ENCODE measurements around the gene MOB1A.
"Not testable (repeated sequence)": the region's sequence is repeated elsewhere in the genome, so short reads cannot be mapped to it uniquely, and the experiment has no call there.

MOB1A gene

GRCh38 chr2:74178211-74179062, at the start of gene MOB1A:
MOB1A (minus strand) TSS chr2:74178879; CDS start chr2:74178674, 205 bp downstream.
- peak; percentile 98 for DNase-seq (ENCODE audit: low spot score)

DNA sequence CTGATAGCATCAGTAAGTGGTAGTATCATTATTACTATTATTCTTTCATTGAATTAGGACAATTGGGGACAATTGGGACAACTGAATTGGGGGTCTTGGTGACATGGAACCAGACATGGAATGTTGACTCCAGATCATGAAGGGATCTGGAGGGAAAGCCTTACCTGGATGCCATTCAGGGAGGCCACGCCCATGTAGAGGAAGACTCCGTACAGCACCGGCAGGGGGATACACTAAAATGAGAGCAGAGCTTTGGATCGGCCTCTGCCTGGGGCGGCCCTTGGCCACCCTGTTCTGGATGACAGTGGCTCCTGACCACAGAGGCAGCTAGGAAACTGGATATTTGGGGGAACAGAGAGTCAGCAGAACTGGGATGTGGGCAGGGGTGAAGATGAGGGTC, 49.0 kb upstream of the MOB1A start:
- no peak for DNase-seq (ENCODE audit: low spot score)

DNA sequence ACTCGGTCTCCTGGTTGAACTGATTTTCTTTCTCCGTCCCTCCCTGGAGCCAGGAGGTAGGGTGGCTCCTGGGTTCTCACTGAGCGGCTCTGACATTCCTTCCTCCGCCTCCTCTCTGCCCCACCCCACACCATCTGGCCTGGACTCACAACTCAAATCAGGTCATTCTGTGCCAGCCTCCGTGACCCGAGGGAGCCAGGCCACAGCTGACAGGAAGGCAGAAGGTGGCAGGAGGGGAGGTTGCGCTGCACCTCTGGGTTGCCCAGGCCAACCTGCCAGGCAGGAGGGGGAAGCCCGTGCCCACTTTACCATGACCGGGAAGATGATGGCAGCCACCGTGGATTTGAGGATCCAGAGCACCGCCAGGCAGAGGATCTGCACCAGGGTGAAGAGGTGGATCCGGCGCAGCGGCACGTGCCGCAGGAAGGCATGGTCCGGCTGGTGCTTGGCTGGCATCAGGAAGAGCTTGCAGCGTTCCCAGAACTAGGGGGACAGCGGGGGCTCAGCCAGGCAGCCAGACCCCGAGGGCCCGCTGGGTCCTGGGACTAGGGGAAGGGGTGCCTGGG, 48.1 kb upstream of the MOB1A start:
- no peak for DNase-seq (ENCODE audit: low spot score)

DNA sequence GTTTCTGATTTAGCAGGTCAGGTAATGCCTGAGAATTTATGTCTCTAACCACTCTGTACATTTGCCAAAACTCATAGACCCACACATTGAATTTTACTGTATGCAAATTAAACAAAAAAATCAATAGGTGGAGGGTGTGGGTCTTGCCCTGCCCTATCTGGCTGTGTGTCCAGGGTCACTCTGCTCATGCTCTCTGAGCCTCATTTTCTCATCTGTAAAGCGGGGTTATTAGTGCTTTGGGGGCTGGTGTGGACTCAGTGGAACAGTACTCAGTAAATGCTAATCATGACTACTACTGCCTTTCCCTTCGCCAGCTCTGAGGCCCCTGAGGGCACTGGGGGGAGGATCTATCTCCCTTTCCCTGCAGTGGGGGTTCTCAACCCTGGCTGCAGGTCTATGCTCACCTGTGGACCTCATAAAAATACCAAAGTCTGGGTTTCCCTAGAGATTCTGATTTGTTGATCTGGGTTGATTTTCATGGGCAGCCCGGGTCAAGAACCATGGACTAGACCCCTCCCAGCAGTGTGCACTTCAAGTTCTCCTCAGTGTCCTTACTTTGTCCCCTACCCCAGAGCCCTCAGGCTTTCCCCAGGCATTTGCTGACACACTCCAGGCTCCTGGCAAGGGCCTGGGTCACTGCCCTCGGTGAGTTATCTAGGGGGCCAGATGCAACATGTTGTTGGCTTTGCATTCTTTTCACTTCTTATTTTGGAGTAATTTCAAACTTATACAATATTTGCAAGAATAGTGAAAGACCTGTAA, 47.2 kb upstream of the MOB1A start:
- DNase-seq (ENCODE audit: low spot score) = no peak

DNA sequence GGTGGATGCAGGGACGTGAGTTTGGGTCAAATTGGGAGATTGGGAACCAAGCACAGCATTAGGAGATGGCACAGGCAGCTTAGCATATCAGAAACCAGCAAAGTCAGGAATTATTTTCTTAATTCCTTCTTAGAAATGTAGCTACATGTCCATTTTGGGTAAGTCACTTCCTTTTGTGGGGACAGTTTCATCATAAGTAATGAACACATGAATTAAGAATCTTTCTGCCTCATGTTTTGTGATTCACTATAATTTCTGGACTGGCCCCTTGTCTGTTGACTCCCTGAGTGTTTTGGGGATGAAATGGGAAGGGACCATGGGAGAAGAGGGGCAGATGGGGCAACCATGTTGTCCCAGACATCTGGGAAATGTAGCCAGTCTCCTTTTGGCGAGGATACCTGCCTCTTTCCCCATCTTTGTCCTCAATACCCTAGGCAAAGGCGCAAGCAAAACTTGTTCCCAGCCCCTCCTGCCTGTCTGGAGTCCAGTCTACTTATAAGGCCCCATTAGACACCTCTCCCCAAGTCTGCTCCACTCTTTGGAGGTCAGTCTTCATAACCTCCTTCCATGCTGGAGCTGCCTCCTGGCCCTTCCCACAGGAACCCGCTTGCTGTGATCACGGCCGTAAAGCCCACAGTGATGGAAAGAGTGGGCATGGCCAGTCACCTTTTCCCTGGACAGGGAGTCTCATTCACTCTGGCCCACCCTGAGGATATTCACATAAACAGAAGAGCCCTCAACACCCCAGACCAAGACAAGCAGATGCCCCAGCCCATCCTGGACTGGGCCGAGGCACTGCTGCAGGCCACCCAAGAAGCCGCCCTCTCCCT, 45.5 kb upstream of the MOB1A start:
- DNase-seq (ENCODE audit: low spot score) = no peak

GRCh38 chr2:74222300-74222650, 43.6 kb upstream of the MOB1A start:
- no peak for DNase-seq (ENCODE audit: low spot score)

DNA sequence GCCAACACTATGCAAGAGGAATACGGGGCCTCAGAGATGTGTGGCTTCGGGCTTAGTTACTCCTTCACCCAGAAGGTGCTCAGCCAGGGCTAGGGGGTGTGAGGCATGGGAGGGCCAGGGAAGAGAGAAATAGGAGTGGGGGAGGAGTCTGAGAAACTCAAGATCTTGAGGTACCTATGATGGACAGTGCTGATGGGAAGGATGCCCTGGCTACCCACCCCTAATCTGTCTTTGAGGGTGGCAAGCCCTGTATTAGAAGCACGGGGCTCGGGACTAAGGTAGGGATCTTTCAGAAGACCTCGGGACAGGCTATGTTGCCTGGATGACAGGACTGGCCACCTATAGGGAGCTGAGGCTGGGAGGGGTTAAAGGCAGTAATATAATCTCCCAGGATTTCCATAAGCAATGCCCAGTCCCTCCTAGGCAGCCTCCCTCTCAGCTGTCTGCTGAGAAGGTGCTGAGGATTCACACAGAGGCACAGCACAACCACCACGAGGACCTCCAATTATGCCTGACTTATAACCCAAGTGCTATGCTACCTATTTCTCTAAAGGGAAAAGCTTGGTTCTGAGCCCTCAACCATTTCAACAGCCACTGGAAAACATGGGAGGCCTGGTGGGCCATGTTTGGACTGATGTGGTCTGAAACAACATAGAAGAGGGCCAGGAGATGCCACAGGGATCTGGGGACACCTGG, 43.1 kb upstream of the MOB1A start:
- DNase-seq (ENCODE audit: low spot score) = no peak

DNA sequence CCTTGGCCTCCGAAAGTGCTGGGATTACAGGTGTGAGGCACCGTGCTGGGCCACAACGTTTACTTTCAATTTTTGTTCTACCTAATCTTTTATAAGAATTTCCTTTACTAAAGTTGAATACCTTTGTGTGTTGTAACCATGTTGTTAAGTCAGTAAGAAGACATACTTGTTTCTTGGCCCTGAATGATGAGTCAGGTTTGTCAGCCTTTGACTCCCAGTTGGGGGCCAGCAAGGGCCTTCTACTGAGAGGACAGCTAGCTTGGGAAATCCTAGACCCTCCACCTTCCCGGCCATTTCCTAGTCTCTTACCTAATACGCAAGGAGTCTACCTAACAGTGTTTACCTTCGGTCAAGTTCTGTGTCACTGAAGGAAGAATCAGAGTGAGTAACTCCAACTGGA, 42.4 kb upstream of the MOB1A start:
- DNase-seq (ENCODE audit: low spot score) = no peak

- DNase-seq (ENCODE audit: low spot score) = no peak
Observed at GRCh38 chr2:74219846-74220486, 41.3 kb upstream of the MOB1A start.

DNA sequence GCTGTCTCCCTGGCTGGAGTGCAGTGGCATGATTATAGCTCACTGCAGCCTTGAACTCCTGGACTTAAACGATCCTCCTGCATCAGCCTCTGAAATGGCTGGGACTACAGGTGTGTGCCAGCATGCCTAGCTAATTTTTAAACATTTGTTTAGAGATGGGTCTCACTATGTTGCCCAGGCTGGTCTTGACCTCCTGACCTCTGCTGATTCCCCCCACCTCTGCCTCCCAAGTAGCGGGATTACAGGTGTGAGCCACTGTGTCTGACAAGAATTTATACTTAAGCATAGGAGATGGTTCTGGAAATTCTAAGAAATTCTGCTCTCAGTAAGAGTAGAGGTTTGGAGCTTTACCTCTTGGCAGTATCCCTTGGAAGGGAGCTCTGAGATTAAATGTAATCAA, 38.0 kb upstream of the MOB1A start:
- DNase-seq (ENCODE audit: low spot score) = no peak

DNA sequence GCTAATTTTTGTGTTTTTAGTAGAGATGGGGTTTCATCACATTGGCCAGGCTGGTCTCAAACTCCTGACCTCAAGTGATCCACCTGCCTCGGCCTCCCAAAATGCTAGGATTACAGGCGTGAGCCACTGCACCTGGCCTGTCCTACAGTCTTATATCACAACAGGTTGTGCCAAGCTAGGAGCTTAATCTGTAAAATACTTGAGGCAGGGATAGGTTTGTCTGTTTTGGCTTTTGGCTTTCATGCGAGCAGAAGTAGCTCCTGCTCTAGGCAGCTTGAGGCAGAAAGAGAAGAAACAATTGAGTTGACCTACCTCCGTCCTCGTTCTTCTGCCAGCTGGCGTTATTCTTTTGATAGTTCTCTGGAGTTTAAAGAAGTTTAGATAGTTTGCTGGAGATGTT, 37.1 kb upstream of the MOB1A start:
- DNase-seq (ENCODE audit: low spot score) = not testable (repeated sequence)

DNA sequence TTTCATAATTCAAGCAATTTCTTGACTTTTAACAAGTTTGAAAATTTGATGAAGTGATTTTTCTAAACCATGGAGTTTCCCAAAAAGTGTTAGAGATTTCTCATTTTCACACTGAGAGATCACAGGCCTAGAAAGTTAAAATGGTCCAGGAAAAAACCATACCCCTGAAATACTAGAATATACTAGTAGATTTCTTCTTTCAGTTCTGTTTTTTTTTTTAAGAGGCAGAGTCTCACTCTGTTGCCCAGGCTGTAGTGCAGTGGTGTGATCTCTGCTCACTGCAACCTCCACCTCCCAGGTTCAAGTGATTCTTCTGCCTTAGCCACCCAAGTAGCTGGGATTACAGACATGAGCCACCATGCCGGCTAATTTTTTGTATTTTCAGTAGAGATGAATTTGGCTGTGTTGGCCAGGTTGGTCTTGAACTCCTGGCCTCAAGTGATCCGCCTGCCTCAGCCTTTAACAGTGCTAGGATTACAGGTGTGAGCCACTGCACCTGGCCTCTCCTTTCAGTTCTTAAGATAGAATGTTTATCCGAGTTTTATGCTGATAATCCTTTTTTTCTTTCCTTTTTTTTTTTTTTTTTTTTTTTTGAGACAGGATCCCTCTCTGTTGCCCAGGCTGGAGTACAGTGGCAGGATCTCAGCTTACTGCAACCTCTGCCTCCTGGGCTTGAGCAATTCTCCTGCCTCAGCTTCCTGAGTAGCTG, 34.2 kb upstream of the MOB1A start:
- DNase-seq (ENCODE audit: low spot score) = no peak

GRCh38 chr2:74206180-74206688, 27.6 kb upstream of the MOB1A start:
- no peak for DNase-seq (ENCODE audit: low spot score)

GRCh38 chr2:74205596-74205995, 26.9 kb upstream of the MOB1A start:
- no peak for DNase-seq (ENCODE audit: low spot score)

GRCh38 chr2:74205113-74205512, 26.4 kb upstream of the MOB1A start:
- DNase-seq (ENCODE audit: low spot score) = no peak

GRCh38 chr2:74204436-74204835, 25.8 kb upstream of the MOB1A start:
- no peak for DNase-seq (ENCODE audit: low spot score)

- DNase-seq (ENCODE audit: low spot score) = no peak
Observed at GRCh38 chr2:74201596-74201995, 22.9 kb upstream of the MOB1A start.

- DNase-seq (ENCODE audit: low spot score) = no peak
Observed at GRCh38 chr2:74201196-74201595, 22.5 kb upstream of the MOB1A start.

DNA sequence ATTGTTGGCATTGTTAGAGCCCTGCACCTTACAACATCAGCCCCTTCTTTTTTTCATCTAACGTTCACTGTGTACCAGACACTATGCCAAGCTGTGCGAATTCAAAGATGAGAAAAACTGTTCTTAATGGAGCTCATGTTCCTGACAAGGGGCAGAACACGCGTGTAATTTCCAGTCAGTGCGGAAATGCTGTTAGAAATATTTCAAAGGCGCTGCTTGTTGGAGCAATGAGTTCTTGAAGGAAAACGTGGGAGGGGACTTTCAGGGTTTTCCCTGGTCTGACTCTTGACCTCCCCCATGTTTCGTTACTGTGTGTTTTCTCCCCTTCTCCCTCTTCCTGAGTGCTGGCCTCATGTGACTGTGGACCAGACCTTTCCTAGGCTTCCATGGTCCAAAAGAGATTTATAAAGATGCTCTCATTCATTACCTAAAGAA, 21.2 kb upstream of the MOB1A start:
- no peak for DNase-seq (ENCODE audit: low spot score)

- no peak for DNase-seq (ENCODE audit: low spot score)
Observed at GRCh38 chr2:74199275-74199701, 20.6 kb upstream of the MOB1A start.

Measured in left forelimb (tissue), 1 donor.